Measurements from ENCODE around the gene PALLD.

DNA sequence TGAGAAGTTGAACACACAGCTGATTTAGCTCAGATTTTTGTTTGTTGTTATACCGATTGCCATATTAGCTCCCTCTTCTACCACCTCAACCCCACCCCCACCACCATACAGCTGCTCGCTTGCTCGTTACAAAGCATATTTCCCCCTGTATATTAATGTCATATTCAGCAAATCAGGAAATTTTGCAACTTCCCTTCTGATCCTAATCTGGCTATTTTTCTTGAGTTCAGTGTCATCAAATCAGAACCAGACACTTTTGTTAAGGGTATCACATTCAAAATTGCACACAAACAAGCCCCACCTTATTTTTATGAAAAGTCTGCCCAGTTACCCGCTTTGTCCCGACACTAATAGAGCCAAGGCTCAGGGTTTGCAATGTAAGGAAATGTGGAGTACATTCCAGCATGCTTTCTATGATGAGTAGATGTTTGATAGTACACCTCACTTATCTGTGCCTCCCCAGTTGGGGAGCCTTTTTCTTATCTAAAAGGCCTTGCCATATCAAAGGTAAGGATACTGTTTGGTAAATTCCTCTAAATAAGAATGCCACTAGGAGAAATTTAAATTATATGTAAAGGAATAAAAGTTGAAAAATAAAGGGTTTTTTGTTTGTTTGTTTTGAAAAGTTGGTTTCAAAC, 301.0 kb downstream of the PALLD start:
- no peak for TF ChIP-seq SIX5 (IDR thresholded peaks at IDR 0.05; ENCODE audit: low read depth, low read length)
- TF ChIP-seq, protein P1, sequence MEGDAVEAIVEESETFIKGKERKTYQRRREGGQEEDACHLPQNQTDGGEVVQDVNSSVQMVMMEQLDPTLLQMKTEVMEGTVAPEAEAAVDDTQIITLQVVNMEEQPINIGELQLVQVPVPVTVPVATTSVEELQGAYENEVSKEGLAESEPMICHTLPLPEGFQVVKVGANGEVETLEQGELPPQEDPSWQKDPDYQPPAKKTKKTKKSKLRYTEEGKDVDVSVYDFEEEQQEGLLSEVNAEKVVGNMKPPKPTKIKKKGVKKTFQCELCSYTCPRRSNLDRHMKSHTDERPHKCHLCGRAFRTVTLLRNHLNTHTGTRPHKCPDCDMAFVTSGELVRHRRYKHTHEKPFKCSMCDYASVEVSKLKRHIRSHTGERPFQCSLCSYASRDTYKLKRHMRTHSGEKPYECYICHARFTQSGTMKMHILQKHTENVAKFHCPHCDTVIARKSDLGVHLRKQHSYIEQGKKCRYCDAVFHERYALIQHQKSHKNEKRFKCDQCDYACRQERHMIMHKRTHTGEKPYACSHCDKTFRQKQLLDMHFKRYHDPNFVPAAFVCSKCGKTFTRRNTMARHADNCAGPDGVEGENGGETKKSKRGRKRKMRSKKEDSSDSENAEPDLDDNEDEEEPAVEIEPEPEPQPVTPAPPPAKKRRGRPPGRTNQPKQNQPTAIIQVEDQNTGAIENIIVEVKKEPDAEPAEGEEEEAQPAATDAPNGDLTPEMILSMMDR (IDR thresholded peaks at IDR 0.05; ENCODE audit: control extremely low read depth in 1 of 3, insufficient read depth in 1 of 3, low read depth in 1 of 3, low read length in 3 of 3) = no peak
- TF ChIP-seq YY1 (IDR thresholded peaks at IDR 0.05; ENCODE audit: low read depth, low read length) = no peak

Data from H1 (cell line).